ENCODE results near the gene SNAP29.

- TF ChIP-seq CTCF (conservative IDR thresholded peaks at IDR 0.05; ENCODE audit: low read depth in 2 of 2) = no peak
- TF ChIP-seq EZH2 (IDR thresholded peaks at IDR 0.05; ENCODE audit: low read depth, unreplicated experiment) = no peak
- TF ChIP-seq CREB1 (CRISPR knock-in tag; IDR thresholded peaks at IDR 0.05; ENCODE audit: low read depth) = no peak
- TF ChIP-seq POLR2AphosphoS5 (IDR thresholded peaks at IDR 0.05; ENCODE audit: low read depth) = no peak
- no peak for TF ChIP-seq REST (IDR thresholded peaks at IDR 0.05; ENCODE audit: unreplicated experiment)
- TF ChIP-seq JUNB (IDR thresholded peaks at IDR 0.05; ENCODE audit: unreplicated experiment) = no peak
- no peak for TF ChIP-seq EZH2phosphoT487 (IDR thresholded peaks at IDR 0.05; ENCODE audit: unreplicated experiment)
- TF ChIP-seq STAT1 (IDR thresholded peaks at IDR 0.05; ENCODE audit: unreplicated experiment) = no peak
- TF ChIP-seq, protein P1, sequence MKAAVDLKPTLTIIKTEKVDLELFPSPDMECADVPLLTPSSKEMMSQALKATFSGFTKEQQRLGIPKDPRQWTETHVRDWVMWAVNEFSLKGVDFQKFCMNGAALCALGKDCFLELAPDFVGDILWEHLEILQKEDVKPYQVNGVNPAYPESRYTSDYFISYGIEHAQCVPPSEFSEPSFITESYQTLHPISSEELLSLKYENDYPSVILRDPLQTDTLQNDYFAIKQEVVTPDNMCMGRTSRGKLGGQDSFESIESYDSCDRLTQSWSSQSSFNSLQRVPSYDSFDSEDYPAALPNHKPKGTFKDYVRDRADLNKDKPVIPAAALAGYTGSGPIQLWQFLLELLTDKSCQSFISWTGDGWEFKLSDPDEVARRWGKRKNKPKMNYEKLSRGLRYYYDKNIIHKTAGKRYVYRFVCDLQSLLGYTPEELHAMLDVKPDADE (IDR thresholded peaks at IDR 0.05) = no peak
- TF ChIP-seq NANOG (IDR thresholded peaks at IDR 0.05; ENCODE audit: borderline replicate concordance) = no peak
- no peak for TF ChIP-seq ZNF331 (CRISPR knock-in tag; IDR thresholded peaks at IDR 0.05; ENCODE audit: low read depth)
- no peak for TF ChIP-seq ZNF462 (CRISPR knock-in tag; IDR thresholded peaks at IDR 0.05)
Measured at GRCh38 chr22:20903093-20903492, 44.3 kb downstream of the SNAP29 start.

All from GM23338 (cell line).